Measurements from ENCODE around the gene ANO6. TPM values are rescaled to one million over a fixed set of nuclear protein-coding genes. Genes with fewer than 3 reads are reported as not detected.

ANO6 gene
- total RNA-seq, 2 experiments from 2014 or later: 18.2 to 18.9 TPM

- ChIA-PET CTCF (no interaction called here), POLR2A (no interaction called here)
Measured at GRCh38 chr12:45329702-45330101, 113.8 kb downstream of the ANO6 start.

DNA sequence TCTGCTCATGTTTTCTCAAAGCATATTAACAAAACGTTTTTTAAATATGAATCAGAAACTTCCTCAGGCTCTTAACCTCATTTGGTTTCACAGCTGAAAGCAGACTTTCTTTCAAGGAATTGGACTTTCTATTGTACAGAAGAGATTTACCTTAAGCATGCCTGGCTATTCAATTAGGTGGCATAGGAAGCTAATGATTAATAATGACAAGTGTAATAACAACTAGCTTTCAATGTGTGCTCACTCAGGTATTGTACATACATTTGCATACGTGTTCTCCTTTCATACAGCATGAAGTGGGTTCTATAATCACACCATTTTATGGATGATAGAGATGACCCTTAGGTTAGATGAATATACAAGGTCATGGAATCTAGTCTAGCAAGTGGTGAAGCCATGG, 115.7 kb downstream of the ANO6 start:
- POLR2A ChIA-PET: no interaction called here

GRCh38 chr12:45334396-45334795, 118.5 kb downstream of the ANO6 start:
- ChIA-PET CTCF (no interaction called here), POLR2A (no interaction called here)

More for the DNA sequence above, 115.7 kb downstream of the ANO6 start:
- CTCF ChIA-PET: no interaction called here

DNA sequence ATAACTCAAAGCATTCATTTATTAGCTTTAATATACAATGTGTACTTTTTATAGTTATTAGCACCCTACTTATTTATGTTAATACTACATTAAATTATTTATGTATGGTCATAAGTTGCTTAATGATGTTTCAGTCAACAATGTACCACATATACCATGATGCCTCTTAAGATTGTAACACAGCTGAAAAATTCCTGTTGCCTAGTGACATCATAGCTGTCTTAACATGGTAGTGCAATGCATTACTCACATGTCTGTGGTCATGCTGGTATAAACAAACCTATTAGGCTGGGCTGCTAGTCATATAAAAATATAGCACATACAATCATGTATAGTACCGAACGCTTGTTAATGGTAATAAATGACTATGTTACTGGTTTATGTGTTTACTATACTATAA, 120.4 kb downstream of the ANO6 start:
- ChIA-PET CTCF (no interaction called here), POLR2A (no interaction called here)

DNA sequence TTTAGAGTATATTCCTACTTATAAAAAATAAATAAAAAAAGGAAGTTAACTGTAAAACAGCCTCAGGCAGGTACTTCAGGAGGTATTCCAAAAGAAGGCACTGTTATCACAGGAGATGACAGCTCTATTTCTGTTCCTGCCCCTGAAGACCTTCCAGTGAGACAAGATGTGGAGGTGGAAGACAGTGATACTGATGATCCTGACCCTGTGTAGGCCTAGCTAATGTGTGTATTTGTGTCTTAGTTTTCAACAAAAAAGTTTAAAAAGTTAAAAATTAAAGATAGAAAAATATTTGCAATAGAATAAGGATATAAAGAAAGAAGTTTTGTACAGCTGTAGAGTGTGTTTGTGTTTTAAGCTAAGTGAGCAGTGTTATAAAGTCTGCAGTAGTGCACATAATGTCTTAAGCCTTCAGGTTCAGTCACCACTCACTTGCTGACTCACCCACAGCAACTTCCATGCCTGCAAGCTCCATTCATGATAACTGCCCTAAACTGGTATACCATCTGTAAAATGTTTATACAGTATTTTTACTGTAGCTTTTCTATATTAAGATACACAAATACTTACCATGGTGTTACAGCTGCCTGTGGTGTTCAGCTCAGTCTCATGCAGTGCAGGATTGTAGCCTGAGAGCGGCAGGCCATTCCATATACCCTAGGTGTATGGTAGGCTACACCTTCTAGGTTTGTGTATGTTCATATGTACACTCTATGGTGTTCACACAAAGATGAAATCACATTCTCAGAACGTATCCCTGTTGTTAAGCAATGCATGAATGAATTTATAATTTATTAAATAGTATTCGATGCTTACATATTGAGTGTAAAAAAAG, 121.1 kb downstream of the ANO6 start:
- ChIA-PET CTCF (no interaction called here), POLR2A (no interaction called here)

GRCh38 chr12:45337835-45338234, 121.9 kb downstream of the ANO6 start:
- POLR2A ChIA-PET: no interaction called here
- CTCF ChIA-PET: no interaction called here

DNA sequence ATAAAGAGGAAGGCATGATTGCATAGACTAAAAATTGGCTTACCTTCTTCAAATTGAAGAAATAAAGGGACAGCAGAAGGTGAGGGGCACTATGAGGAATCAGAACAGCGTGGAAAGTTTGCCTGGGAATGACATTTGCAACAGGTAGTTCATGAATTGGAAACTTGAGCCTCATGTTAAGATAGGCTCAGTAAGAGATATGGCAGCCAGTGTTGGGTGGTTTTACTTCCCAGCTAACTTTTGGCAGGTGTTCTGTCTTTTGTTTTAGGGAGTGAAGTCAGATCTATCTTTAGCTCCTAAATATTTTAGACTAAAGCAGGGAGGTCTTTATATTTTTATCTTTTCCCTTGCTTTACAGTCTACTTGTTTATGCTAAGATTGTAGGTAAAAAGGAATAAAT, 122.4 kb downstream of the ANO6 start:
- ChIA-PET CTCF (no interaction called here), POLR2A (no interaction called here)

- CTCF ChIA-PET: no interaction called here
- POLR2A ChIA-PET: no interaction called here
Measured at GRCh38 chr12:45339035-45339434, 123.1 kb downstream of the ANO6 start.

DNA sequence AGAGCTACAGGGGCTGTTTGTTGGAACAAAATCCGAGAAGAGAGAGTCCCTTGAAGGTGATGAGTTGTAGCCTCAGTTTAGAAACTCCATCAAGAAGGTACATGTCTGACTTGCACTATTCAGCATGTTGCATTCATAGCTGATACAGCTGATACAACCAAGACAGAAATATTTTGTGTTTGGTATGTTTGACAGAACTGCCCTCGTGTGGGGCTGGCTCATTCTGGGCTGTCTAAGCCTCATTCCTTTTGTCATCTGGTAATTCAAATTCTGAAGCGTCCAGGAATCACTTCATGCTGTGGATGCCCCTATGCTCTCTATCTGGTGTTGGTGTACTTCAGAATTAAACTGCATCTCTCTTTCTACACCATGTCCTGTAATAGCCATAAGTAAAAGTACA, 126.3 kb downstream of the ANO6 start:
- POLR2A ChIA-PET: no interaction called here
- CTCF ChIA-PET: no interaction called here

DNA sequence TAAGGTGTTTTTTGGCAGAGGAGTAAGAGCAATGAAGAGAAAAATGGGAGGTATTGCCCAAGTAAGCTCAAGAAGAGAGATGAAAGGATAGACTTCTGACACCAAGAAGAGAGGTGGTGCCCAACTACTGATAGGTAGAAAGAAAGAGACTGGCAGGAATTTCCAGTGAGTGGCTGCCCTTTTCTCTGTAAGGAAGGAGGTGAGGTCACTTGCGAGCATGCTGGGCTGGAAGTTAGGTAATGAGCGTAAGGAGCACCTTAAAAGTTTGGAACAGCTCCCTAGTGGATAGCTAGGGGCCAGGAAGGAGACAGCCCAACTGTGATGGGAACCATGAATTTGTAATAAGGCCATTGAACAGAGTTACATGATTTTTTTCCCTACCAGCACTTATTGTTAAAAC, 127.0 kb downstream of the ANO6 start:
- ChIA-PET CTCF (no interaction called here), POLR2A (no interaction called here)

DNA sequence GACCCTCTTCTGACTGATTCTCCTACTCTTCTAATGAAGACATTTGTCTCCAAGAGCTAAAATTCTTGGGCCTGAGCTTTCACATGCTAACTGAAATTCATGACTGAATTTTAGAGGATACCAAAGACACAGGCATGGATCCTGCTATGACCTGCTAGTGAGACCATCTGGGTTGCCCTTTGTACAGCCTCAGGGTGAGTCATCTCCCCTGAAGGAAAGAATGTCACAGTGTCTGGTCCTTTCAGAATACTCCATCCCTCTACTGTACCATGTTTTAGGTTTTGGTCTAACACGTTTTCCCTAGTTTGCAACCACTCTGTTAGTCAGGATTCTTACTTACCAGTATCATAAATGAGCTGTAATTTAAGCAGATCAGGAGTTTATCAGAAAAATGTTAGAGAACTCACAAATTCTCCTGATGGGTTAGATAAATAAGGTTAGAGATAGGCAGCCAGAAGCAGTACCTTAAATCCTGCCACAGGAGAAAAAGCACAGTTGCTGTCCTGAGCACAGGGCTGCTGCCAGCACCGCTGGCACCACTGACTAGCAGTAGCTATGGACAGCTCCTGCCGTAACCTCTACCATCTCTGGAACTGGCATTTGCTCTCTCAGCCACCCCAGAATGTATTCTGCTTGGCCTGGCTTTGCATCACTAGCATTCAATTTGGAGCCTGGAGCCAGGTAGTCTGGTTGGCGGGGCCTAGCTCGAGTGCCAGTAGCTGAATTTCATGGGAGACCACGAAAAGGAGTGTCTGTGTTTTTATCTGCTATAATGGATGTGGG, 127.6 kb downstream of the ANO6 start:
- CTCF ChIA-PET: no interaction called here
- POLR2A ChIA-PET: no interaction called here

GRCh38 chr12:45348311-45348710, 132.4 kb downstream of the ANO6 start:
- ChIA-PET POLR2A (no interaction called here), CTCF (no interaction called here)

- ChIA-PET CTCF (no interaction called here), POLR2A (no interaction called here)
Measured at GRCh38 chr12:45348986-45349385, 133.1 kb downstream of the ANO6 start.

GRCh38 chr12:45349916-45350315, 134.0 kb downstream of the ANO6 start:
- CTCF ChIA-PET: no interaction called here
- POLR2A ChIA-PET: no interaction called here

DNA sequence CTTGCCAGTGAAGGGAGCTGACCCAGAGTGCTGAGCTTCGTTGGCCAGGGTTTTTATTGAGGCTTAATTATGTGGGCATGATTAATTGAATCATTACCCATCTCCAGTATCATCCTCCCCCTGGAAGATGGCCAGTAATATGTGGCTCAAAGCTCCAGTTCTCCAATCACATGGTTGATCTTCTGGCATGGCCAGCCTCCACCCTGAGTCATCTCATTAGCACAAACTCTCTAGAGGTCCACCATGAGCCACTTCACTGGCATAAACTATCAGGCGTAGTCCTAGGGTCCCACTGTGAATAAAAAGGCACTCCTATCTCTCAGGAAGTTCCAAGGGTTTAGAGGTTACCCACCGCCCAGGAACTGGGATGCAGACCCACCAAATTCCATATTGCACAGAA, 135.0 kb downstream of the ANO6 start:
- POLR2A ChIA-PET: no interaction called here
- CTCF ChIA-PET: no interaction called here

DNA sequence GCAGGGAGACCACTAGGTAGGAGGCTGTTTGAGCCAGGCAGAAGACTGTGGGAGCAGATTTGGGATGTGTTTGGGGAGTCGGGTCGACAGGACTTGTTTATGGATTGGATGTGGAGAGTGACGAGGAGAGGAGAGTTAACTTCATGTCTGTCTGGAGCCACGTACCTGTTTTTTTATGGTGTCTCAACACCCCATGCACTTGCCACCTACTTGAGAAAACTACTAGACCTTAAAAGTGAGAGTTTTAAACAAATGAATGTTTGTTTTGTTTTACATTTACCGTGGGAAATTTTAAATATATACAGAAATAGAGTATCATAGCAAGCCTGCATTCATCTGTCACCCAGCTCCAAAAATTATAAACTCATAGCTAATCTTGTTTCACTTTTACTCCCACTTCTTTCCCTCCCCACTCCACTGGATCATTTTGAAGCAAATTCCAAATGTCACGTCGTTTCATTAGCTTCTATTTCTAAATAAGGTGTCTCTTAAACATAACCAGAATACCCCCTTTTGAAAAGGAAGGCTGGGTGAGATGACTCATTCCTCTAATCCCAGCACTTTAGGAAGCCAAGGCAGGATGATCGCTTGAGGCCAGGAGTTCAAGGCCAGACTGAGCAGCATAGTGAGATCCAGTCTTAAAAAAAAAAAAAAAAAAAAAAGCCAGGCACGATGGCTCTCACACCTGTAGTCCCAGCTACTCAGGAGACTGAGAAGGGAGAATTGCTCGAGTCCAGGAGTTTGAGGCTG, 136.2 kb downstream of the ANO6 start:
- ChIA-PET CTCF (interaction anchor here (0.7 kb wide), 1 partner anchor 276 kb away, joined by 3 read pairs; no protein-coding TSS in a partner anchor), POLR2A (no interaction called here)

GRCh38 chr12:45353944-45354343, 138.0 kb downstream of the ANO6 start:
- ChIA-PET POLR2A (no interaction called here), CTCF (no interaction called here)

- ChIA-PET CTCF (no interaction called here), POLR2A (no interaction called here)
Measured at GRCh38 chr12:45354399-45354798, 138.5 kb downstream of the ANO6 start.

DNA sequence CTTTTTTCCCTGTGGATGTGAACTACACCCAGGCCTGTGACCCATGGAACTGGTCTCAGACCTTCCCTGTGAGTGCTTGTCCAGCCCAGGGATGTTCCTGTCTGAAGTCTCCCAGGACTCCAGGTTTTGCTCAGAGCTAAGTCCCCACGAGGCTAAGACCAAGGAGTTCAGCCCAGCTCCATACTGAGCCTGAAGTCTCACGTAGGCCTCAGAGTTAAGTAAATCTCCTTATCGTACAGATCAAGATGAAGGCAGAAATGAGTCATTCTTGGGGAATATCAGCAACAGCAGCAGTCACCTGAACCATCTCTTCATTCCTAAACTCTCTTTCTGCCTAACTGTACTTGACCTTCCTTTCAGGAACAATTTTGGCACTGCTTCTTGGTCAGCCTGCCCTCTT, 139.8 kb downstream of the ANO6 start:
- CTCF ChIA-PET: no interaction called here
- POLR2A ChIA-PET: no interaction called here

GRCh38 chr12:45356822-45357538, 141.1 kb downstream of the ANO6 start:
- ChIA-PET POLR2A (no interaction called here), CTCF (no interaction called here)
